HG02852 (cell line): ENCODE data around the gene PRSS21.

Experiments used
- ATAC-seq: cut with Tn5 transposase; IDR thresholded peaks from one replicate; pipeline ENCODE4 v1.9.1; 2021; ENCODE audit warnings: mild to moderate bottlenecking, moderate library complexity; ENCODE audit not compliant: unreplicated experiment

Gene PRSS21

DNA sequence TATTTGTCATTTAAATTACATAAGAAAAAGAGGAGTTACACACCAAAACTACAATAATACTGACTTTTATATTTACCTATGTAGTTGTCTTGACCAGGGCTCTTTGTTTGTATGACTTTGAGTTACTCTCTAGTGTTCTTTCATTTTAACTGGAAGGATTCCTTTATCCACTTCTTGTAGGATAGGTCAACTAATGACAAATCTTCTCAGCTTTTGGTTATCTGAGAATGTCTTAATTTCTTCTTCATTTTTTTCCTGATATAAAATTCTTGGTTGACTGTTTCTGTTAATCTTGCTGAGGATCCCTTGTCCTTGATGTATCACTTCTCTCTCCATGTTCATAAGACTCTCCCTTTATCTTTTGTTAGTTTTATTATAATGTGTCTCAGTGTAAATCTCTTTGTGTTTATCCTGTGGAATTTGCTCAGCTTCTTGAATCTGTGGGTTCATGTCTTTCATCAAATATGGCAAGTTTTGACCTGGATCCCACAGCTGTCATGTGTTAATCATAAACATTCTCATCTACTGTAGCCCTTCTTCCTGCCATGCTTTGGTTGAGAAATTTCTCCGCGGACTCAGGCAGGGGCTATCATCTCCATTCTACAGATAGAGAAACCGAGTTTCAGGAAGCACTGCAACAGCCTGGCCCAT is 13.4 kb upstream of the PRSS21 start:
- no peak for ATAC-seq

DNA sequence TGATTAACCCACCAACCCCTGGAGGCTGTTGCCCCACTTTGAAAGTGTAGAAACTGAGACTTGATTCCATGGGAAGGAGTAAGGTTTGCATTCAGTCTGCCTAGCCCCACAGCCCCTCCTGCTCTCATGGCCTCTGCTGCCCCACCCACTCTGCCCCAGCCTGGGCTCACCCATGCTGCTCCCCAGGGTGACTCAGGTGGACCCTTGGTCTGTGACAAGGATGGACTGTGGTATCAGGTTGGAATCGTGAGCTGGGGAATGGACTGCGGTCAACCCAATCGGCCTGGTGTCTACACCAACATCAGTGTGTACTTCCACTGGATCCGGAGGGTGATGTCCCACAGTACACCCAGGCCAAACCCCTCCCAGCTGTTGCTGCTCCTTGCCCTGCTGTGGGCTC is 12.3 kb upstream of the PRSS21 start:
- no peak for ATAC-seq

DNA sequence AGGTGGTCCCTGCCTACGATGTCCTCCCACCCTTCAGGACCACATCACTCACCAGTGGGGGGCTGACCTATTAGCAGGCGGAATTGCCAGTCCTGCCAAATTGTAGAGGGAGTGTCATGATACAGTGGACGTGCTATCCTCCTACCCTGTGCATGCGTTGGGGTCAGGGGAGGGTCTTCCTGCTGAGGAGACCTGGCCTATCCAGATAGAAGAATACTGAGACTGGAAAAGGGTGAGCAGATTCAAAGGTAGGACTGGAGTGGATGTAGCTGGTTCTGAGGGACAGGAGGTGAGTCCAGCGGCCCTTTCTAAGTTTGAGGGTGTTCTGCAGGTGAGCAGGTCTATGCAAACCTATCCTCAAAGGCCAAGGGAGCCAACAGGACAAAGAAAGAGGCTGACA is 10.8 kb upstream of the PRSS21 start:
- ATAC-seq, result no peak

DNA sequence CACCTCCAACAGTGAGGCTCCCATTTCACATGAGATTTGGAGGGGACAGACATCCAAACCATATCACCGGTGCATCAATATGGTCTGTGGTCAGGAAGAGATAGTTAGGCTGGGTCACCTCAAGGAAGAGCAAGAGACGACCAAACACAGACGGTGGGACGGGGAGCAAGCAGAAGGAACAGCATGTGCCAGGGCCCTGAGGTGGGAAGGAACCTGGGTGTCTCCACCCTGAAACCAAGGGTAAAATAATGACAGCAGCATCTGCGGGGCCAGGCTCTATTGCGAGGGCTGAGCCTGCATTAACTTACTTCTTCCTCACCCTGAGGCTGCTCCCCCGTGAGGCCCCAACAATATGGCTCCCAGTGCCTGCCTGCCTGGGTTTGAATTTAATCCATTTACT is 8.9 kb upstream of the PRSS21 start:
- no peak for ATAC-seq

DNA sequence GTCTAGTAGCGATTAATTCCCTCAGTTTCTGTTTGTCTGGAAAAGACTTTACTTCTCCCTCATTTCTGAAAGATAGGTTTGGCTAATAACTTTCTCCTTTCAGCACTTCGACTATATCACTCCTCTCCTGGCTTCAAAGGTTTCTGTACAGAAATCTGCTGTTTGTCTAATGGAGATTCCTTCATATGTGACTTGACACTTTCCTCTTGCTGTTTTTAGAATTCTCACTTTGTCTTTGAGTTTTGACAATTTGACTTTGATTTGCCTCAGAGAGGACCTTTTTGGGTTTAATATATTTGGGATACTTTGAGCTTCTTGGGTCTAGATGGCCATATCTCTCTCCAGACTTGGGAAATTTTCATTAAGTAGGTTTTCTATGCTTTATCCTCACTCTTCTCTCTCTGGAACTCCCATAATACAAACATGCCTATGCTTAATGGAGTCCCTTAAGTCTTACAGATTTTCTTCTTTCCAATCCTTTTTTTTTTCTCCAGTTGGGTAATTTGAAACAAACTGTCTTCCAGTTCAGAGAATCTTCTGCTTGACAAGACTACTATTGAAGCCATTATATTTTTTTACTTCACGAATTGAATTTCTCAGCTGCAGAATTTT is 7.8 kb upstream of the PRSS21 start:
- no peak for ATAC-seq

DNA sequence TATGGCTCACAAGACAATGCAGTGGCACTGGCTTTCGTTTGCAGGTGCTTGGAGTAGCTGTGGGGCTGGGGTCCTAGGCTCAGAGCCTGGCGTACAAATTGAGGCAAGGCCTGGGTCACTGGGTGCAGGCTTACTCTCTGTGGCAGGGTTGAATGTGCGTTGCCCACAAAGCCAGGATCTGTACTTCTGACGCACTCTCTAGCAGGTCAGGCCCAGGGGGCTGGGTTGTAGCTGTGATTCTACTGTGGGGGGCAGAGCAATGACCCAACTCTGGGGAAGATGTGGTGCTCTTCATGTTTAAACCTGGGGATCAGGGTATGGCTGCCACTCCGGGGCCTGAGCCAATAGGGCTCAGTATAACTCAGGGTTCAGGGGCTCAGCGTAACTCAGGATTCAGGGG is 6.4 kb upstream of the PRSS21 start:
- no peak for ATAC-seq

DNA sequence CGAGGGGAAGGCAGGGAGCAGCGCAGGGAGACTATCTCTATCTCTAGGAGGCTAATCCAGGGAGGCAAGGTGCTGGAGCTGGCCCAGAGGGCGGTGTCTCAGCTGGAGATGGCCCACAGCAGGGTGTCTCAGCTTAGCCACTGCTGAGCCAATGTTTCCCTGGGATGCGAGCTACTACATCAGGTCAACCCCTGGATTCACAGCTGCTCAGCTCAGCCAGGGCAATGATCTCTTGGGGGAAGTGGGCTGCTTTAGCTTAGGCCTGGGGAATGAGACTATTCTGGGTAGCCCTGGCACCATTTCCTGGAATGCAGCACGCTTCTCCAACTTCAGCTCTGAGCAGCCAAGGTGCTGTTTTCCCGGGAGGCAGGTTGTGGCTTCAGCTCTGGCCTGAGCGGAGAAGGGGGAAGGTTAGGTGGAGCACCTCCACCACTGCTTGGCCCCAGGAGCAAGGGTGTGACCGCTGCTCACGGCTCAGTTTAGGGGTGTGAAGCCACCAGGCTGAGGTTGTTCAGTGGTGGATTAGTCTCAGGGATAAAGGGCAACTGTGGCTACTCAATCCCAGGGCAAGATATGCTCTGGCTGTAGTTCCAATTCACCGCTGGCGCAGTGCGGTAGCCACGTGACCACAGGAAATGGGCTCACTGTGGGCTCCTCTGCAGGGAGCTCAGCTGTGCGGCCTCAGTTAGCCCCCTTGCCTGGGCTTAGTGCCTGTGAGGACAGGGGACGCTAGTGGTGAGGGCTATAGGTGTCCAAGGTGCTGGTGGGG is 5.2 kb upstream of the PRSS21 start:
- no peak for ATAC-seq

DNA sequence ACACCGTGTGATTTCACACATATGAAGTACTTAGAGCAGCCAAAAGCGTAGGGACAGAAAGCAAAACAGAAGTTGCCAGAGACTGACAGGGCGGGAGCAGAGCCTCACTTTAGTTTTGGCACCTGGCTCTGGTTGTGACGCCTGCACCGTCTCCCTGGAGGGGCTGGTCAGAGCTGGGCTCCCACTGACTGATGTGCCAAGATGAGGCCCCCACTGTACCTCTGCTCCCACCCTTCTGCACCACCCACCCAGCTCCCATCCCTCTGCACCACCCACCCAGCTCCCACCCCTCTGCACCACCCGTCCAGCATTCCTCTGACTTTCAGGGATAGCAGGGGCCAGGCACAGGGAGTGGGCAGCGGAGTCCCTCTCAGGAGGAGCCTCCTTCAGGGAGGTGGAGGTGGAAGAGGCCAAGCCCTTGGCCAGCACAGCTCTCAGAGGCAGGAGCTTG is 3.2 kb upstream of the PRSS21 start:
- no peak for ATAC-seq

DNA sequence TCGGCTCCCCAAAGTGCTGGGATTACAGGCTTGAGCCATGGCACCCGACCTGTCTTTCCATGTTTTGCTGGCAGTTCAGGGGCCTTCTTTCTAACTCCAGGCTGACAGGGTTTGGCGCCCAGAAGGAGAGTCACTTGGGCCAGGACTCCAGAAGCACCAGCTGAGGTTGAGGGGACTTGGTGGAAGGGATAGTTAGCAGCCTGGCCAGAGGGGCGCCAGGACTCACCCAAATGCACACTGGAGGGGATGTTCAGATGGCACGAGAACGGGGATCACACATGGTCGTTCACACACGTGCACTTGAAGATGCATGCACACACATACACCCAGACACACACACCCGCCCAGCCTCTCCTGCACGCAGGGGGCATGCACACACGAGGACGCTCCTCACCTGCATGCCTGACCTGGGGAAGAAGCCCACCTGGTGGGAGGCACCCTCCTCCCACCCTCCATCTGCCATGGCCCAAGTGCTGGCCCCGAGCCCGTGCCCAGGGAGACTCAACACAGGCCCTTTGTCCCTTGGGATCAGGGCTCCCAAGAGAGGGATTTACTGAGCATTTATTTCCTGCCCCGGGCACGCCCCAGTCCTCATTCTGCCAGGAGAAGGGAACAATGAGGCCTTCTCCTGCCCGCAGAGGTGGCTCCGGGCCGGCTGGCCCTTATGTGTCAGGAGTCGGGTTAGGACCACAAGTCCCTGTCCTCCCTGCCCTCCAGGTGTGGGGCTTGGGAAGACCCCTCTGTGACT is 2.3 kb upstream of the PRSS21 start:
- ATAC-seq, result no peak

DNA sequence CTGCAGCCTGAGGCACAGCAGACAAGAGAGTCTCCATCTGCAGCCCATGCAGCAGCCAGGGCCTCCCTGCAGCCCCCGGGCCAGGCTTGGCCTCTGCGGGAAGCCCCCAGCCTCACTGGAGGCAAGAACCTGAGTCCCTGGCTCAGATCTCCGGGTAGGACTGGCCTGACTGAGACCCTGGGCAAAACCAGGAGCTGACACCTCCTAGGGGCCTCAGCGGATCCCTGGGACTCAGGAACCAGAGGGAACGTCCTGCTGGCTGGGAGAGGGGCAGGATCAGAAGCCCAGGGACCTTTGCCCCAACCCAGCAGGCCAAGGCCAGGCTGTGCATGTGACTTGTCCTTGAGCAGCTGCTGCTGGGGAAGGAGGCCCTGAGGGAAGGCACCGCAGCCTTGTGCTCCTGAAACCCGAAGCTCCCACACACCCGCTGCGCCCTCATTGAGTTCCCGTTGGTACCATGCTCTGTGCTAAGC is 1.7 kb upstream of the PRSS21 start:
- ATAC-seq, result no peak

DNA sequence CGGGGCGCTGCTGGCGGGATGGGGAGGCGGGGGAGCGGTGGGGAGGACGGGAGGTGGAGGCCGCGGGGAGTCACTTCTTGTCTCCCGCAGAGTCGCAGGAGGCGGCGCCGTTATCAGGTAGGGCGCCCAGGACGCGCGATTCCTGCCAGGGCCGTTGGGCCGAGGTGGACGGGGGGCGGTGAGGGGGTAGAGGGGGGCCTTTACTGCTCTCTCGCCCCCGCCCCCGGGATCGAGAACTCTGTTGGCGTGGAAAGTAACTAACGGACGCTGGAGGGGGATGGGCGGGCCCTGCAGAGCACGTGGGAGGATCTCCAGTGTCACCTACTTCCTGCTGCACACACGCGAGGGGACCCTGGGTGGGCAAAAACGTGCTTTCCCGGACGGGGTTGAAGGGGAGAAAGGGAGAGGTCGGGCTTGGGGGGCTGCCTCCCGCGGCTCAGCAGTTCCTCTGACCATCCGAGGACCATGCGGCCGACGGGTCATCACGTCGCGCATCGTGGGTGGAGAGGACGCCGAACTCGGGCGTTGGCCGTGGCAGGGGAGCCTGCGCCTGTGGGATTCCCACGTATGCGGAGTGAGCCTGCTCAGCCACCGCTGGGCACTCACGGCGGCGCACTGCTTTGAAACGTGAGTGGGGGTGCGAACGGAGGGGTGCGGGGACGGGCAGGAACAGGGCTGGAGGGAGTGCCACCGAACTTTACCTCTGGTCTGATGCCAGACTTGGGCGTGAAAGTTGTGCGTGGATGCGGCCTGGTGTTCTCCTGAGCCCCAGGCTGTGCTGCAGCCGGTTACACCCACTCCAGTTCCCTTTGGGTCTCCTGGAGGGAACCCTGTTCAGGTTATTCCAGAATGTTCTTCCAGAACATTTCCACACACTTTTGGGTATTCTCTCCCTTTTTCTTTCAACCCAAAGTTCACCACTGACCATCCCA is 569 bp downstream of the PRSS21 start:
- ATAC-seq, result no peak

DNA sequence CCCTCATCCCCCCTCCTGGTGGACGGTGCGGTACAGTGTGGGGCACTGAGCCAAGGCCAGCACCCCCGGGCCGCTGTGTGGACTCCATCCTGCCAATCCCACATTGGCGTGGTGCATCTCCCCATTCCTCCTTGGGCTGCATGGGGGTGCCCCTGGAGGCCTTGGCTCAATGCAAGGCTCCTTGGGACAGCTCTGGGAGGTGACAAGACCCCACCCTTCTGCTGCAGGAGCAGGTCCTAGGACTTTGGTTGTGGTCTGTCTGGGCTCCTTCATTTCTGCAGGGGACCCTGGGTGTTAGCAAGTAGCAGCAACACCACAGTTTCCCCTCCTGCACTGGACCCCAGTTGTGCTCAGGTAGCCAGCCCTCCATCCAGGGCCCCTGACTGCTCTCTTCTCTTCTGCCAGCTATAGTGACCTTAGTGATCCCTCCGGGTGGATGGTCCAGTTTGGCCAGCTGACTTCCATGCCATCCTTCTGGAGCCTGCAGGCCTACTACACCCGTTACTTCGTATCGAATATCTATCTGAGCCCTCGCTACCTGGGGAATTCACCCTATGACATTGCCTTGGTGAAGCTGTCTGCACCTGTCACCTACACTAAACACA is 1.3 kb downstream of the PRSS21 start:
- no peak for ATAC-seq

DNA sequence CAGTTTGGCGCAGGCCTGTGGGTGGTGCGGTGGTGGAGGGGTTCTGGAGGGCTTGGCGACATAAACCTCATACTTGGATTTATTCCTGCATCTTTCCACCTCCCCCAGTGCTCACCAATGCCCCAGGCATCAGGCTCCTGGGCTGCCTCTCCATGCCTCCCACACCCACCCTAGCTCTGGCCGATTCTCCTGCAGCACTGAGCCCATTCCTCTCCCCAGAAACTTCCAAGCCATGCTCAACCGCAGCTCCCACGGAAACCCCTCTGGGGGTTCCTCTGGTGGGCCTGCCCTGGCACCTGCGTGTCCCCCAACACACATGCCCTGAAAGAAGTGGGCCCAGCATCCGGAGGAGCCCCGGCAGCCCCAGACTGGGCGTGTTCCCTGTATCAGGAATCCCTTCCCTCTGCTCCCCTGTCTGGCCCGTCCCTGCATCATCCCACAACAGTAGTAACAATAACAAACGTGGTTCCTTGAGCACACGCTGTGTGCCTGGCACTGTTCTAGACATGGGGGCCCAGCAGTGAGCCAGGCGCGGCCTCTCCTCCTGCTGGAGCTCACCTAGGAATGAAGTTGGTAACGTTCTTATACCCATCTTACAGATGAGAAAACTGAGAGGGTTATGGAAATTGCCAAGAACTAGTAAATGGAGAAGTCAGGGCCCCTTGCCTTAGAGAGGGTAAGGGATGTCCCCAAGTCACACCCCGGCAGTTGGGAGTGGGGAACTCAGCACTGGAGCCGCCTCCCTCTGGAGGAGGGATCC is 2.3 kb downstream of the PRSS21 start:
- no peak for ATAC-seq

DNA sequence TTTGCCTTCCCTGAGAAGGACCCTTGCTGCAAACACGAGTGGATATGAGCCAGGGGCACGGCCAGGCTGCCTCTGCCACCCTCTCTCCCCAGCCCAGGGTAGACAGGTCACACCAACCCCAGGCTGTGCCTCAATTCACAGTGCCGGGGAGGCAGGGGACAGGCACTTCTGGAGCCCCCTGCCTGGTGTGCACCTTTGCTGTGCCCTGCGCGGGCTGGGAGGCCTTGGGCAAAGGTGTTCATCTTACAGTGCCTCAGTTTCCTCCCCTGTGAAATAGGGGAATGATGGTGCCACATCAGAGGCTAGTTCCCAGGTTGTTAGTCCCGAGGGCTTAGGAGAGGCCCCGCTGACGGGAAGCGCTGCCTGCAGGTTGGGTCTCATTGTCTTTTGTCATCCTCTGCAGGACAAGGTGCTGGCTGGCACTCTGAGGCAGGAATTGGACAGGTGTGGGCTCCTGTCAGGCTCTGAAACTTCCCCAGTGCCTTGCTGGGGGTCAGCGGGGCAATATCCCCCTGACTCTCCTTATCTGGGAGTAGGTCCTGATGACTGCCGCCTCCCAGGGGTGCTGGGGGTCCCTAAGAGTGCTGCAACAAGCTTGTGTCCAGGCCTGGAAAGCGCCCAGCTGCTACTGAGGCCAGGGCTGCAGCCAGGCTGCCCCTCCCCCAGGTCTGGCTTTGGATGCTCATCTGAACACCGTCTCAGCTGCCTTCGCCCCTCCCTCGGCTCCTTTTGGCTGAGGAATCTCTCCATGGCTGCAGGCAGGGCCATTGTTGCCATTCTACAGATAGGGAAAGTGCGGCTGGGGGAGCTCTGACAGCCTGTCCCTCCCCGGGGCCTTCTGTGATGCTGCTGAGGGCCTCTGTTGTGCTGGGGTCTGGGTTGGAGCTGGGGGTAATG is 3.1 kb downstream of the PRSS21 start:
- ATAC-seq, result no peak

DNA sequence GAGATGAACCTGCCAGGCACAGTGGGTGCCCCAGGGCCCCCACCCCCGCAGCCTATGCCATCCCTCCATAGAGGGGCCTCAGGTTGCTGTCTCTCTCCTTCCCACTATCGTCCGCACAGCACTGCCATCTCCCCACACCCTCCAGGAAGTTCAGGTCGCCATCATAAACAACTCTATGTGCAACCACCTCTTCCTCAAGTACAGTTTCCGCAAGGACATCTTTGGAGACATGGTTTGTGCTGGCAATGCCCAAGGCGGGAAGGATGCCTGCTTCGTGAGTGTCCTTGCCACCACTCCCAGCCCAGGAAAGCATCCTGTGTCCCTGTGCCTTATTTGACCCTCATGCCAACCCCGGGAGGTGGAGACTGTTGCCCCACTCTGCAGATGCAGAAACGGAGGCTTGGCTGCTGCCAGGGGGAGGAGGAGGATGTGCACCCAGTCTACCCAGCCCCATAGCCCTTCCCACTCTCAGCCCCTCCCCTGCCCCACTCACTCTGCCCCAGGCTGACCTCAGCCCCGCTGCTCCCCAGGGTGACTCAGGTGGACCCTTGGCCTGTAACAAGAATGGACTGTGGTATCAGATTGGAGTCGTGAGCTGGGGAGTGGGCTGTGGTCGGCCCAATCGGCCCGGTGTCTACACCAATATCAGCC is 3.9 kb downstream of the PRSS21 start:
- no peak for ATAC-seq

DNA sequence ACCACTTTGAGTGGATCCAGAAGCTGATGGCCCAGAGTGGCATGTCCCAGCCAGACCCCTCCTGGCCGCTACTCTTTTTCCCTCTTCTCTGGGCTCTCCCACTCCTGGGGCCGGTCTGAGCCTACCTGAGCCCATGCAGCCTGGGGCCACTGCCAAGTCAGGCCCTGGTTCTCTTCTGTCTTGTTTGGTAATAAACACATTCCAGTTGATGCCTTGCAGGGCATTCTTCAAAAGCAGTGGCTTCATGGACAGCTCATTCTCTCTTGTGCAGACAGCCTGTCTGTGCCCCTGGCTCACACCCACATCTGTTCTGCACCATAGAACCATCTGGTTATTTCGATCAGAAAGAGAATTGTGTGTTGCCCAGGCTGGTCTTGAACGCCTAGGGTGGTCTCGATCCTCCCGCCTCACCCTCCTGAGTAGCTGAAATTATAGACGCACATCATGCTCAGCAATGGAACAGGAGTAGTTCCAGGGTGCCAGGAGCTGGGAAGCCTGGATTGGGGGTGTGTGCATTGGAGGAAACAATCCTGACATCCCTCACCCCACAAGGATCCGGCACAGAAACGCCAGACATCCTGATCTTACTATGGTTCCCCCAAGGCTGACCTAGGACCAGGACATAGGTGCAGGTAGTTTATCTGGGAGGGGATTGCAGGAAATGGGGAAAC is 4.6 kb downstream of the PRSS21 start:
- ATAC-seq, result no peak

DNA sequence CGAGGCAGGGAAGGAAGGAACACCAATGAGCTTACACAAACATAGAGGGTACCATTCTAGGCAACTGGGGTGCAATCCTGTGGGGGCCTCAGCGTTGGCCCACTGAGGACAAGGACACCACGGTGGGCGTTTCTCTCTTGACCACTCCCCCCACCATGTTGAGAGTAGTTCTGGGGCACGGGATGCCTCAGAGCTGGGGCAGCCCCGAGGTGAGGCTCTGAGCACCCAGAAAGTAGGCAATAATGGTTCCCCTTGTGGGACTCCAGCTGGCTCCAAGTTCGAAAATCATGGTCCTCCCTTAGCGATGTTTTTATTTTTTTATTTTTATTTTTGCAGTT is 5.1 kb downstream of the PRSS21 start:
- ATAC-seq, result no peak
